ENCODE data around the gene THSD7B.
"Not testable (repeated sequence)": the region's sequence is repeated elsewhere in the genome, so short reads cannot be mapped to it uniquely, and the experiment has no call there.

The THSD7B gene

GRCh38 chr2:137670111-137670510 is 904.8 kb downstream of the THSD7B start:
- H3K9me3 Mint-ChIP-seq = peaks cover 1 to 3% of the 10 kb centered on the region in 2 donors
- DNase-seq = no peak
- H3K4me1 Mint-ChIP-seq (ENCODE audit: low read depth in 2 of 2) = no peaks in the 10 kb centered on the region
- no peak overlapping the region for H3K4me3 Mint-ChIP-seq
- H3K27me3 Mint-ChIP-seq = no peaks in the 10 kb centered on the region
- no peak overlapping the region for H3K27ac Mint-ChIP-seq
- no peaks in the 10 kb centered on the region for H3K36me3 Mint-ChIP-seq (ENCODE audit: insufficient read depth)
- ATAC-seq (replicated peaks) = no peak

GRCh38 chr2:137672989-137673552 is 907.7 kb downstream of the THSD7B start:
- Mint-ChIP-seq H3K4me3 (no peak overlapping the region), H3K9me3 (peaks cover 4 to 11% of the 10 kb centered on the region in 2 donors), H3K36me3 (ENCODE audit: insufficient read depth) (no peaks in the 10 kb centered on the region), H3K27me3 (no peaks in the 10 kb centered on the region), H3K27ac (no peak overlapping the region), H3K4me1 (ENCODE audit: low read depth in 2 of 2) (no peaks in the 10 kb centered on the region)
- ATAC-seq (replicated peaks) = no peak
- DNase-seq = no peak

GRCh38 chr2:137674991-137675390 is 909.6 kb downstream of the THSD7B start:
- Mint-ChIP-seq H3K4me3 (no peak overlapping the region), H3K9me3 (peaks cover 4 to 11% of the 10 kb centered on the region in 2 donors), H3K36me3 (ENCODE audit: insufficient read depth) (no peaks in the 10 kb centered on the region), H3K27me3 (no peaks in the 10 kb centered on the region), H3K4me1 (ENCODE audit: low read depth in 2 of 2) (no peaks in the 10 kb centered on the region), H3K27ac (no peak overlapping the region)
- ATAC-seq (replicated peaks) (no peak), DNase-seq (no peak)

- H3K27me3 Mint-ChIP-seq = no peaks in the 10 kb centered on the region
- H3K9me3 Mint-ChIP-seq = peaks cover 4 to 11% of the 10 kb centered on the region in 2 donors
- ATAC-seq (replicated peaks) = no peak
- no peak overlapping the region for H3K27ac Mint-ChIP-seq
- H3K36me3 Mint-ChIP-seq (ENCODE audit: insufficient read depth) = no peaks in the 10 kb centered on the region
- no peak overlapping the region for H3K4me3 Mint-ChIP-seq
- no peak for DNase-seq
- no peaks in the 10 kb centered on the region for H3K4me1 Mint-ChIP-seq (ENCODE audit: low read depth in 2 of 2)
These were observed 910.4 kb downstream of the THSD7B start for GRCh38 chr2:137675584-137676327.

- Mint-ChIP-seq H3K27me3 (no peaks in the 10 kb centered on the region), H3K4me3 (no peak overlapping the region), H3K36me3 (ENCODE audit: insufficient read depth) (no peaks in the 10 kb centered on the region)
These were observed 911.0 kb downstream of the THSD7B start for GRCh38 chr2:137676346-137676745.

GRCh38 chr2:137677466-137677865 is 912.1 kb downstream of the THSD7B start:
- no peaks in the 10 kb centered on the region for H3K27me3 Mint-ChIP-seq
- DNase-seq (no peak), ATAC-seq (replicated peaks) (no peak)
- no peak overlapping the region for H3K4me3 Mint-ChIP-seq
- H3K27ac Mint-ChIP-seq = no peak overlapping the region
- no peaks in the 10 kb centered on the region for H3K36me3 Mint-ChIP-seq (ENCODE audit: insufficient read depth)
- peaks cover 4 to 11% of the 10 kb centered on the region in 2 donors for H3K9me3 Mint-ChIP-seq
- H3K4me1 Mint-ChIP-seq (ENCODE audit: low read depth in 2 of 2) = no peaks in the 10 kb centered on the region

More at GRCh38 chr2:137676346-137676745, 911.0 kb downstream of the THSD7B start:
- no peak for DNase-seq
- Mint-ChIP-seq H3K4me1 (ENCODE audit: low read depth in 2 of 2) (no peaks in the 10 kb centered on the region), H3K9me3 (peaks cover 4 to 11% of the 10 kb centered on the region in 2 donors), H3K27ac (no peak overlapping the region)
- no peak for ATAC-seq (replicated peaks)

- no peaks in the 10 kb centered on the region for H3K27me3 Mint-ChIP-seq
- H3K4me1 Mint-ChIP-seq (ENCODE audit: low read depth in 2 of 2) = no peaks in the 10 kb centered on the region
- no peak overlapping the region for H3K27ac Mint-ChIP-seq
- H3K9me3 Mint-ChIP-seq = peaks cover 13 to 19% of the 10 kb centered on the region in 2 donors
- H3K4me3 Mint-ChIP-seq = no peak overlapping the region
- ATAC-seq (replicated peaks) = no peak
- no peak for DNase-seq
- peaks cover 2% of the 10 kb centered on the region for H3K36me3 Mint-ChIP-seq (ENCODE audit: insufficient read depth)
These were observed 924.2 kb downstream of the THSD7B start for GRCh38 chr2:137689549-137689948.

GRCh38 chr2:137693534-137693933 is 928.2 kb downstream of the THSD7B start:
- no peaks in the 10 kb centered on the region for H3K4me1 Mint-ChIP-seq (ENCODE audit: low read depth in 2 of 2)
- ATAC-seq (replicated peaks) (no peak), DNase-seq (no peak)
- H3K27me3 Mint-ChIP-seq = no peaks in the 10 kb centered on the region
- H3K9me3 Mint-ChIP-seq = peaks cover 0 to 2% of the 10 kb centered on the region in 2 donors
- no peak overlapping the region for H3K4me3 Mint-ChIP-seq
- H3K36me3 Mint-ChIP-seq (ENCODE audit: insufficient read depth) = no peaks in the 10 kb centered on the region
- H3K27ac Mint-ChIP-seq = no peak overlapping the region

GRCh38 chr2:137696916-137697315 is 931.6 kb downstream of the THSD7B start:
- peaks cover 0 to 2% of the 10 kb centered on the region in 2 donors for H3K9me3 Mint-ChIP-seq
- no peak for DNase-seq
- no peak for ATAC-seq (replicated peaks)
- H3K4me1 Mint-ChIP-seq (ENCODE audit: low read depth in 2 of 2) = no peaks in the 10 kb centered on the region
- H3K36me3 Mint-ChIP-seq (ENCODE audit: insufficient read depth) = no peaks in the 10 kb centered on the region
- no peak overlapping the region for H3K4me3 Mint-ChIP-seq
- no peak overlapping the region for H3K27ac Mint-ChIP-seq
- no peaks in the 10 kb centered on the region for H3K27me3 Mint-ChIP-seq

- H3K4me3 Mint-ChIP-seq; H3K27me3 Mint-ChIP-seq; H3K9me3 Mint-ChIP-seq; H3K4me1 Mint-ChIP-seq (ENCODE audit: low read depth in 2 of 2); DNase-seq; H3K27ac Mint-ChIP-seq; H3K36me3 Mint-ChIP-seq (ENCODE audit: insufficient read depth); ATAC-seq (replicated peaks): not testable (repeated sequence)
These were observed 934.9 kb downstream of the THSD7B start for GRCh38 chr2:137700250-137700649.

- no peaks in the 10 kb centered on the region for H3K9me3 Mint-ChIP-seq
- no peaks in the 10 kb centered on the region for H3K4me1 Mint-ChIP-seq (ENCODE audit: low read depth in 2 of 2)
- DNase-seq (no peak), ATAC-seq (replicated peaks) (no peak)
- H3K27me3 Mint-ChIP-seq = no peaks in the 10 kb centered on the region
- no peak overlapping the region for H3K4me3 Mint-ChIP-seq
- no peak overlapping the region for H3K27ac Mint-ChIP-seq
- H3K36me3 Mint-ChIP-seq (ENCODE audit: insufficient read depth) = no peaks in the 10 kb centered on the region
These were observed 935.3 kb downstream of the THSD7B start for GRCh38 chr2:137700681-137701080.

GRCh38 chr2:137705296-137705695 is 940.0 kb downstream of the THSD7B start:
- no peaks in the 10 kb centered on the region for H3K36me3 Mint-ChIP-seq (ENCODE audit: insufficient read depth)
- DNase-seq (no peak), ATAC-seq (replicated peaks) (no peak)
- peaks cover under 1 to 3% of the 10 kb centered on the region in 2 donors for H3K9me3 Mint-ChIP-seq
- no peaks in the 10 kb centered on the region for H3K4me1 Mint-ChIP-seq (ENCODE audit: low read depth in 2 of 2)
- H3K4me3 Mint-ChIP-seq = no peak overlapping the region
- no peak overlapping the region for H3K27ac Mint-ChIP-seq
- H3K27me3 Mint-ChIP-seq = no peaks in the 10 kb centered on the region

- H3K27ac Mint-ChIP-seq = no peak overlapping the region
- H3K4me3 Mint-ChIP-seq = no peak overlapping the region
- ATAC-seq (replicated peaks) (no peak), DNase-seq (no peak)
- H3K4me1 Mint-ChIP-seq (ENCODE audit: low read depth in 2 of 2) = no peaks in the 10 kb centered on the region
- H3K9me3 Mint-ChIP-seq = peaks cover 2 to 7% of the 10 kb centered on the region in 2 donors
- H3K27me3 Mint-ChIP-seq = no peaks in the 10 kb centered on the region
- no peaks in the 10 kb centered on the region for H3K36me3 Mint-ChIP-seq (ENCODE audit: insufficient read depth)
These were observed 941.7 kb downstream of the THSD7B start for GRCh38 chr2:137706786-137707613.
